K562 (cell line): ENCODE measurements around the gene NAXE. TPM values are rescaled to one million over a fixed set of nuclear protein-coding genes. Genes with fewer than 3 reads are reported as not detected.

Experiments
- CBFB ChIP-seq: sonication (generic); formaldehyde crosslinking; IDR thresholded peaks from 2 replicates; pipeline ENCODE4 v1.4.0; 2020; ENCODE audit warnings: mild to moderate bottlenecking, missing genetic modification reagents
- DACH1 ChIP-seq: fragments of 450-650 bp; IDR thresholded peaks from 2 replicates; pipeline ENCODE4 v1.6.1; 2018; ENCODE audit not compliant: partially characterized antibody
- DPF2 ChIP-seq: fragments of 450-650 bp; IDR thresholded peaks from 2 replicates; pipeline ENCODE4 v1.6.1; 2016
- ETV5 ChIP-seq: sonication (generic); formaldehyde crosslinking; IDR thresholded peaks from 2 replicates; pipeline ENCODE4 v1.4.0; 2020; ENCODE audit warnings: low read depth, mild to moderate bottlenecking, missing genetic modification reagents
- FOS ChIP-seq: IDR thresholded peaks from 3 replicates; pipeline ENCODE4 v1.6.1; 2011; ENCODE audit not compliant: insufficient read length; ENCODE audit errors: extremely low read depth
- HDAC1 ChIP-seq, 2 experiments: fragments of 450-650 bp; IDR thresholded peaks; 2 replicates each; pipeline ENCODE4 v1.6.1; 2016 to 2017; ENCODE audit warnings: inconsistent platforms in 1 of 2, mild to moderate bottlenecking in 1 of 2, moderate library complexity in 1 of 2
- HDGF ChIP-seq: fragments of 450-650 bp; IDR thresholded peaks from 2 replicates; pipeline ENCODE4 v1.6.1; 2016
- KAT2B ChIP-seq: IDR thresholded peaks from one replicate; pipeline ENCODE4 v1.6.1; 2012; ENCODE audit warnings: low read depth, mild to moderate bottlenecking, control low read depth, inconsistent platforms, low read length, moderate library complexity
- MTA2 ChIP-seq: fragments of 450-650 bp; IDR thresholded peaks from 2 replicates; pipeline ENCODE4 v1.6.1; 2016; ENCODE audit warnings: low read depth
- NFIC ChIP-seq: fragments of 450-650 bp; IDR thresholded peaks from 2 replicates; pipeline ENCODE4 v1.6.1; 2017; ENCODE audit warnings: mild to moderate bottlenecking, inconsistent platforms
- PHTF2 ChIP-seq: fragments of 250-450 bp; sonication (Bioruptor Pico); IDR thresholded peaks from 2 replicates; pipeline ENCODE4 v1.5.0; 2021; ENCODE audit warnings: mild to moderate bottlenecking
- ZFP36 ChIP-seq: fragments of 150-350 bp; IDR thresholded peaks from 2 replicates; pipeline ENCODE4 v1.6.1; 2018; ENCODE audit warnings: low read length, low read depth; ENCODE audit not compliant: partially characterized antibody
- ZNF184 ChIP-seq: sonication (generic); formaldehyde crosslinking; IDR thresholded peaks from 2 replicates; pipeline ENCODE4 v1.5.0; 2020; ENCODE audit warnings: missing genetic modification reagents
- polyA plus RNA-seq, 8 experiments: library from polyadenylated mRNA; depleted of rRNA in 4 of 8; stranded (reverse) in 5 of 8; unstranded in 3 of 8; fragments of >200 nt; fragmentation: Nextera tagmentation in 2 of 8; fragmentation: Illumina TruSeq in 1 of 8; extraction: Ambion mirVana in 2 of 8; extraction: Trizol in 1 of 8; gene quantifications; 2 replicates each; pipeline versions ENCODE4 v1.2.1 to v1.2.3, GENCODE V29; 2011 to 2014; ENCODE audit warnings: inconsistent platforms in 1 of 8, missing spikeins in 1 of 8
- total RNA-seq, 7 experiments: library from RNA; depleted of rRNA in 6 of 7; stranded (reverse); fragments of >200 nt in 6 of 7; fragmentation: Illumina TruSeq in 2 of 7; extraction: Trizol in 2 of 7; gene quantifications; 2 replicates each; pipeline versions ENCODE4 v1.2.1 to v1.2.3, GENCODE V29; 2011 to 2021; ENCODE audit warnings: low replicate concordance in 1 of 7
- TF ChIP-seq, protein P1 (sequence below), 2 experiments: fragments of 450-650 bp; formaldehyde crosslinking in 1 of 2; IDR thresholded peaks; 2 replicates each; pipeline versions ENCODE4 v1.4.0 to v1.6.1; 2014 to 2020; ENCODE audit warnings: mild to moderate bottlenecking in 2 of 2, borderline replicate concordance in 1 of 2, low read depth in 1 of 2
- TF ChIP-seq, protein P2 (sequence below), 2 experiments: fragments of 250-450 bp in 1 of 2; fragments of 450-650 bp in 1 of 2; sonication (Bioruptor Pico) in 1 of 2; IDR thresholded peaks; 2 replicates each; pipeline versions ENCODE4 v1.6.1 to v1.8.0; 2016 to 2021; ENCODE audit warnings: mild to moderate bottlenecking in 2 of 2, moderate library complexity in 2 of 2, missing compliant biosample characterization in 1 of 2, missing genetic modification characterization in 1 of 2
- TF ChIP-seq, protein P3 (sequence below): fragments of 250-450 bp; sonication (Bioruptor Pico); IDR thresholded peaks from 2 replicates; pipeline ENCODE4 v1.5.1; 2021; ENCODE audit warnings: mild to moderate bottlenecking
- TF ChIP-seq, protein P4 (sequence below): fragments of 450-650 bp; IDR thresholded peaks from 2 replicates; pipeline ENCODE4 v1.6.1; 2017; ENCODE audit warnings: mild to moderate bottlenecking, moderate library complexity

The NAXE gene
- total and polyA plus RNA-seq, 9 of the 15 experiments (the other 6 are each of a cell fraction or from before 2014, with no cell fraction given), result 27.3 to 137 (median 90.0) TPM

DNA sequence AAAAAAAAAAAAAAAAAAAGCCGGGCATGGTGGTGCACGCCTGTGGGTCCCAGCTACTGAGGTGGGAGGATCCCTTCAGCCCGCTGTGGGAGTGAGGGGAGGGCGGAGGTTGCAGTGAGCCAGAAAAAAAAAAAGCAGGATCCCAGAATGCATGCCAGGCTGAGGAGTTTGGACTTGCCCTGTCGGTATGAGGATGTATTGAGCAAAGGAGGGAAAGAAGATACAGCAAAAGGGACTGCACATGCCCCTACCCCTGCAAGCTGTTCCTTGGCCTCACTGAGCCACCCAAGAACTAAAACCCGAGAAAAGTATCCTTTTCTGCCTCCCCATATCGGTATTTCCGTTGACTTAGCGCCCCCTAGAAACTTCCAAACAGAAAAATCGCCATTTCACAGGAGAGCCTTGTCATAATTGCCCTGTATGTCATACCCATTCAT lies 11.0 kb downstream of the NAXE start (continued):
- TF ChIP-seq, protein P1, sequence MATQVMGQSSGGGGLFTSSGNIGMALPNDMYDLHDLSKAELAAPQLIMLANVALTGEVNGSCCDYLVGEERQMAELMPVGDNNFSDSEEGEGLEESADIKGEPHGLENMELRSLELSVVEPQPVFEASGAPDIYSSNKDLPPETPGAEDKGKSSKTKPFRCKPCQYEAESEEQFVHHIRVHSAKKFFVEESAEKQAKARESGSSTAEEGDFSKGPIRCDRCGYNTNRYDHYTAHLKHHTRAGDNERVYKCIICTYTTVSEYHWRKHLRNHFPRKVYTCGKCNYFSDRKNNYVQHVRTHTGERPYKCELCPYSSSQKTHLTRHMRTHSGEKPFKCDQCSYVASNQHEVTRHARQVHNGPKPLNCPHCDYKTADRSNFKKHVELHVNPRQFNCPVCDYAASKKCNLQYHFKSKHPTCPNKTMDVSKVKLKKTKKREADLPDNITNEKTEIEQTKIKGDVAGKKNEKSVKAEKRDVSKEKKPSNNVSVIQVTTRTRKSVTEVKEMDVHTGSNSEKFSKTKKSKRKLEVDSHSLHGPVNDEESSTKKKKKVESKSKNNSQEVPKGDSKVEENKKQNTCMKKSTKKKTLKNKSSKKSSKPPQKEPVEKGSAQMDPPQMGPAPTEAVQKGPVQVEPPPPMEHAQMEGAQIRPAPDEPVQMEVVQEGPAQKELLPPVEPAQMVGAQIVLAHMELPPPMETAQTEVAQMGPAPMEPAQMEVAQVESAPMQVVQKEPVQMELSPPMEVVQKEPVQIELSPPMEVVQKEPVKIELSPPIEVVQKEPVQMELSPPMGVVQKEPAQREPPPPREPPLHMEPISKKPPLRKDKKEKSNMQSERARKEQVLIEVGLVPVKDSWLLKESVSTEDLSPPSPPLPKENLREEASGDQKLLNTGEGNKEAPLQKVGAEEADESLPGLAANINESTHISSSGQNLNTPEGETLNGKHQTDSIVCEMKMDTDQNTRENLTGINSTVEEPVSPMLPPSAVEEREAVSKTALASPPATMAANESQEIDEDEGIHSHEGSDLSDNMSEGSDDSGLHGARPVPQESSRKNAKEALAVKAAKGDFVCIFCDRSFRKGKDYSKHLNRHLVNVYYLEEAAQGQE (IDR thresholded peaks at IDR 0.05; ENCODE audit: borderline replicate concordance), result peak; percentile 57; the same call in 1 of the 2 replicates
- TF ChIP-seq, protein P1 (CRISPR knock-in tag; IDR thresholded peaks at IDR 0.05; ENCODE audit: low read depth), result no peak
- TF ChIP-seq, protein P2, sequence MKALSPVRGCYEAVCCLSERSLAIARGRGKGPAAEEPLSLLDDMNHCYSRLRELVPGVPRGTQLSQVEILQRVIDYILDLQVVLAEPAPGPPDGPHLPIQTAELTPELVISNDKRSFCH (CRISPR knock-in tag; IDR thresholded peaks at IDR 0.05), result no peak
- TF ChIP-seq, protein P2 (tag; IDR thresholded peaks at IDR 0.05), result no peak
- TF ChIP-seq ZFP36 (no peak), ETV5 (no peak), HDAC1 (IDR thresholded peaks at IDR 0.05) (0 out of 4 replicates have a peak, but pooled peaks of 1 of the 2 experiments have one; percentile 17), ZNF184 (no peak), CBFB (CRISPR knock-in tag) (no peak), DPF2 (peak; percentile 35; the same call in 1 of the 2 replicates), HDGF (no peak), KAT2B (no peak), NFIC (no peak), DACH1 (no peak), MTA2 (no peak), PHTF2 (no peak), FOS (no peak)
- TF ChIP-seq, protein P3, sequence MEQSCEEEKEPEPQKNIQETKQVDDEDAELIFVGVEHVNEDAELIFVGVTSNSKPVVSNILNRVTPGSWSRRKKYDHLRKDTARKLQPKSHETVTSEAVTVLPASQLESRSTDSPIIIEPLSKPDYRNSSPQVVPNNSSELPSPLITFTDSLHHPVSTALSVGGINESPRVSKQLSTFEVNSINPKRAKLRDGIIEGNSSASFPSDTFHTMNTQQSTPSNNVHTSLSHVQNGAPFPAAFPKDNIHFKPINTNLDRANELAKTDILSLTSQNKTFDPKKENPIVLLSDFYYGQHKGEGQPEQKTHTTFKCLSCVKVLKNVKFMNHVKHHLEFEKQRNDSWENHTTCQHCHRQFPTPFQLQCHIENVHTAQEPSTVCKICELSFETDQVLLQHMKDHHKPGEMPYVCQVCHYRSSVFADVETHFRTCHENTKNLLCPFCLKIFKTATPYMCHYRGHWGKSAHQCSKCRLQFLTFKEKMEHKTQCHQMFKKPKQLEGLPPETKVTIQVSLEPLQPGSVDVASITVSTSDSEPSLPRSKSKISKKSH (CRISPR knock-in tag), result no peak
- TF ChIP-seq, protein P4, sequence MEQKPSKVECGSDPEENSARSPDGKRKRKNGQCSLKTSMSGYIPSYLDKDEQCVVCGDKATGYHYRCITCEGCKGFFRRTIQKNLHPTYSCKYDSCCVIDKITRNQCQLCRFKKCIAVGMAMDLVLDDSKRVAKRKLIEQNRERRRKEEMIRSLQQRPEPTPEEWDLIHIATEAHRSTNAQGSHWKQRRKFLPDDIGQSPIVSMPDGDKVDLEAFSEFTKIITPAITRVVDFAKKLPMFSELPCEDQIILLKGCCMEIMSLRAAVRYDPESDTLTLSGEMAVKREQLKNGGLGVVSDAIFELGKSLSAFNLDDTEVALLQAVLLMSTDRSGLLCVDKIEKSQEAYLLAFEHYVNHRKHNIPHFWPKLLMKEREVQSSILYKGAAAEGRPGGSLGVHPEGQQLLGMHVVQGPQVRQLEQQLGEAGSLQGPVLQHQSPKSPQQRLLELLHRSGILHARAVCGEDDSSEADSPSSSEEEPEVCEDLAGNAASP, result no peak
